ENCODE results near the gene SPAG7.

Gene SPAG7

DNA sequence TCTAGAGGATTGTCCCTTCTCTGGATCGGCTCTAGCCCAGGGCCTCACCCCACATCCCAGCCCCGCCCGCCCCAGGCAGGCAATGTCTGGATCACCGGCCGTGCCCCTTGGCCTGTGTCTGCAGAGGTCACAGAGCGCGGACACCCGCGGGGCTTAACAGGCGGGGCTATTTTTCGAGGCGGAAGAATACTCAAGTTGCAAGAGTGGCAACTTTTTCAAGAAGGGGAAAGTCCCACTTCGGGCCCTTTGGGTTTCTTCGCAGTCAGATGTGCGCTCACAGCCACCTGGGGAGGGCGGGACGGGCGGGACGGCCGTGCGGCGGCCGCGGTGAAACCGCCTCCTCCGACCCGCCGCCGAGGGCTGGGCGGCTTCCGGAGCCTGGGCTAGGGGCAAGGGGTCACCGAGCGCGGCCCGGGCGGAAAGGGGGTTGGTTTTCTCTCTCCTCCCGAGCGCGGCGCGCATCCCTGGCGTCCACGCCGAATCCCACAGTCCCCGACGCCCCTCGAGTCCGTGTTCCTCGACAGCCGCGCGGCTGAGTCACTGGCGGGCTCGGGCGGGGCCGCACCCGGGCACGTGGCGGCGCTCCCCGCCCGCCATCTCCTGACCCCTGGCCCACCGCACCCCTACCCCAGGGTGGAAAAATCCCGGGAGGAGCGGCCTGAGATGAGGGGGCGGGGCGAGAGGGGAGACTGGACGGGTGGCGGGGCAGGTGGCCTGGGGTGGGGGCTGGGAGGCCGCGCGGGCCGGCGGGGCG lies 18.1 kb downstream of the SPAG7 start (continued):
- TF ChIP-seq MYNN (tag by site-specific recombination; IDR thresholded peaks at IDR 0.05; ENCODE audit: borderline replicate concordance) (no peak), PRDM1 (tag by site-specific recombination; IDR thresholded peaks at IDR 0.05) (no peak), KLF7 (tag by site-specific recombination; IDR thresholded peaks at IDR 0.05; ENCODE audit: borderline replicate concordance) (peak; percentile 97; the same call in 1 of the 2 replicates), GLIS2 (tag by site-specific recombination; IDR thresholded peaks at IDR 0.05) (no peak), ZBTB7A (tag by site-specific recombination; IDR thresholded peaks at IDR 0.05; ENCODE audit: low read depth) (no peak), ZNF248 (tag by site-specific recombination; IDR thresholded peaks at IDR 0.05) (no peak), KLF10 (tag by site-specific recombination; IDR thresholded peaks at IDR 0.05) (peak; percentile 41; the same call in 1 of the 2 replicates), ZNF202 (tag by site-specific recombination; IDR thresholded peaks at IDR 0.05; ENCODE audit: borderline replicate concordance) (no peak), ZNF677 (tag by site-specific recombination; IDR thresholded peaks at IDR 0.05) (no peak), ZNF169 (tag by site-specific recombination; IDR thresholded peaks at IDR 0.05) (no peak), ZNF792 (tag by site-specific recombination; IDR thresholded peaks at IDR 0.05) (peak; percentile 46; the same call in 1 of the 2 replicates), HOXD13 (CRISPR knock-in tag; IDR thresholded peaks at IDR 0.05; ENCODE audit: borderline replicate concordance) (no peak), ZNF585B (tag by site-specific recombination; IDR thresholded peaks at IDR 0.05) (no peak), BCL6B (tag by site-specific recombination; IDR thresholded peaks at IDR 0.05) (peak; percentile 98), ZSCAN23 (tag by site-specific recombination; IDR thresholded peaks at IDR 0.05) (no peak), ZBTB17 (tag by site-specific recombination; IDR thresholded peaks at IDR 0.05) (no peak), ZNF514 (tag by site-specific recombination; IDR thresholded peaks at IDR 0.05) (no peak), ZFP37 (tag by site-specific recombination; IDR thresholded peaks at IDR 0.05) (no peak), OSR2 (tag by site-specific recombination; IDR thresholded peaks at IDR 0.05) (no peak), YY1 (tag by site-specific recombination; IDR thresholded peaks at IDR 0.05) (peak; percentile 45; the same call in 1 of the 2 replicates), ZNF561 (tag by site-specific recombination; IDR thresholded peaks at IDR 0.05; ENCODE audit: borderline replicate concordance) (no peak; the same call in 1 of the 2 replicates), SP7 (tag by site-specific recombination; IDR thresholded peaks at IDR 0.05) (peak; percentile 75; the same call in 1 of the 2 replicates), IKZF3 (tag by site-specific recombination; IDR thresholded peaks at IDR 0.05) (peak; percentile 84), ZNF121 (tag by site-specific recombination; IDR thresholded peaks at IDR 0.05) (no peak), ZBTB8A (tag by site-specific recombination; IDR thresholded peaks at IDR 0.05) (peak; percentile 72), ZNF138 (tag by site-specific recombination; IDR thresholded peaks at IDR 0.05; ENCODE audit: borderline replicate concordance) (no peak)
- TF ChIP-seq, protein P1, sequence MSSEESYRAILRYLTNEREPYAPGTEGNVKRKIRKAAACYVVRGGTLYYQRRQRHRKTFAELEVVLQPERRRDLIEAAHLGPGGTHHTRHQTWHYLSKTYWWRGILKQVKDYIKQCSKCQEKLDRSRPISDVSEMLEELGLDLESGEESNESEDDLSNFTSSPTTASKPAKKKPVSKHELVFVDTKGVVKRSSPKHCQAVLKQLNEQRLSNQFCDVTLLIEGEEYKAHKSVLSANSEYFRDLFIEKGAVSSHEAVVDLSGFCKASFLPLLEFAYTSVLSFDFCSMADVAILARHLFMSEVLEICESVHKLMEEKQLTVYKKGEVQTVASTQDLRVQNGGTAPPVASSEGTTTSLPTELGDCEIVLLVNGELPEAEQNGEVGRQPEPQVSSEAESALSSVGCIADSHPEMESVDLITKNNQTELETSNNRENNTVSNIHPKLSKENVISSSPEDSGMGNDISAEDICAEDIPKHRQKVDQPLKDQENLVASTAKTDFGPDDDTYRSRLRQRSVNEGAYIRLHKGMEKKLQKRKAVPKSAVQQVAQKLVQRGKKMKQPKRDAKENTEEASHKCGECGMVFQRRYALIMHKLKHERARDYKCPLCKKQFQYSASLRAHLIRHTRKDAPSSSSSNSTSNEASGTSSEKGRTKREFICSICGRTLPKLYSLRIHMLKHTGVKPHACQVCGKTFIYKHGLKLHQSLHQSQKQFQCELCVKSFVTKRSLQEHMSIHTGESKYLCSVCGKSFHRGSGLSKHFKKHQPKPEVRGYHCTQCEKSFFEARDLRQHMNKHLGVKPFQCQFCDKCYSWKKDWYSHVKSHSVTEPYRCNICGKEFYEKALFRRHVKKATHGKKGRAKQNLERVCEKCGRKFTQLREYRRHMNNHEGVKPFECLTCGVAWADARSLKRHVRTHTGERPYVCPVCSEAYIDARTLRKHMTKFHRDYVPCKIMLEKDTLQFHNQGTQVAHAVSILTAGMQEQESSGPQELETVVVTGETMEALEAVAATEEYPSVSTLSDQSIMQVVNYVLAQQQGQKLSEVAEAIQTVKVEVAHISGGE (tag by site-specific recombination; conservative IDR thresholded peaks at IDR 0.05; ENCODE audit: low read depth), result 0 out of 2 replicates have a peak, but pooled peaks have one; percentile 32
- TF ChIP-seq, protein P2, sequence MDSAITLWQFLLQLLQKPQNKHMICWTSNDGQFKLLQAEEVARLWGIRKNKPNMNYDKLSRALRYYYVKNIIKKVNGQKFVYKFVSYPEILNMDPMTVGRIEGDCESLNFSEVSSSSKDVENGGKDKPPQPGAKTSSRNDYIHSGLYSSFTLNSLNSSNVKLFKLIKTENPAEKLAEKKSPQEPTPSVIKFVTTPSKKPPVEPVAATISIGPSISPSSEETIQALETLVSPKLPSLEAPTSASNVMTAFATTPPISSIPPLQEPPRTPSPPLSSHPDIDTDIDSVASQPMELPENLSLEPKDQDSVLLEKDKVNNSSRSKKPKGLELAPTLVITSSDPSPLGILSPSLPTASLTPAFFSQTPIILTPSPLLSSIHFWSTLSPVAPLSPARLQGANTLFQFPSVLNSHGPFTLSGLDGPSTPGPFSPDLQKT (IDR thresholded peaks at IDR 0.05; ENCODE audit: borderline replicate concordance, low read depth, low read length), result no peak
- TF ChIP-seq, protein P3, sequence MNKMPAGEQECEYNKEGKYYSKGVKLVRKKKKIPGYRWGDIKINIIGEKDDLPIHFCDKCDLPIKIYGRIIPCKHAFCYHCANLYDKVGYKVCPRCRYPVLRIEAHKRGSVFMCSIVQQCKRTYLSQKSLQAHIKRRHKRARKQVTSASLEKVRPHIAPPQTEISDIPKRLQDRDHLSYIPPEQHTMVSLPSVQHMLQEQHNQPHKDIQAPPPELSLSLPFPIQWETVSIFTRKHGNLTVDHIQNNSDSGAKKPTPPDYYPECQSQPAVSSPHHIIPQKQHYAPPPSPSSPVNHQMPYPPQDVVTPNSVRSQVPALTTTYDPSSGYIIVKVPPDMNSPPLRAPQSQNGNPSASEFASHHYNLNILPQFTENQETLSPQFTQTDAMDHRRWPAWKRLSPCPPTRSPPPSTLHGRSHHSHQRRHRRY (tag by site-specific recombination; IDR thresholded peaks at IDR 0.05), result no peak
- TF ChIP-seq, protein P4, sequence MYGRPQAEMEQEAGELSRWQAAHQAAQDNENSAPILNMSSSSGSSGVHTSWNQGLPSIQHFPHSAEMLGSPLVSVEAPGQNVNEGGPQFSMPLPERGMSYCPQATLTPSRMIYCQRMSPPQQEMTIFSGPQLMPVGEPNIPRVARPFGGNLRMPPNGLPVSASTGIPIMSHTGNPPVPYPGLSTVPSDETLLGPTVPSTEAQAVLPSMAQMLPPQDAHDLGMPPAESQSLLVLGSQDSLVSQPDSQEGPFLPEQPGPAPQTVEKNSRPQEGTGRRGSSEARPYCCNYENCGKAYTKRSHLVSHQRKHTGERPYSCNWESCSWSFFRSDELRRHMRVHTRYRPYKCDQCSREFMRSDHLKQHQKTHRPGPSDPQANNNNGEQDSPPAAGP (tag by site-specific recombination; IDR thresholded peaks at IDR 0.05), result peak; percentile 98
- TF ChIP-seq, protein P5, sequence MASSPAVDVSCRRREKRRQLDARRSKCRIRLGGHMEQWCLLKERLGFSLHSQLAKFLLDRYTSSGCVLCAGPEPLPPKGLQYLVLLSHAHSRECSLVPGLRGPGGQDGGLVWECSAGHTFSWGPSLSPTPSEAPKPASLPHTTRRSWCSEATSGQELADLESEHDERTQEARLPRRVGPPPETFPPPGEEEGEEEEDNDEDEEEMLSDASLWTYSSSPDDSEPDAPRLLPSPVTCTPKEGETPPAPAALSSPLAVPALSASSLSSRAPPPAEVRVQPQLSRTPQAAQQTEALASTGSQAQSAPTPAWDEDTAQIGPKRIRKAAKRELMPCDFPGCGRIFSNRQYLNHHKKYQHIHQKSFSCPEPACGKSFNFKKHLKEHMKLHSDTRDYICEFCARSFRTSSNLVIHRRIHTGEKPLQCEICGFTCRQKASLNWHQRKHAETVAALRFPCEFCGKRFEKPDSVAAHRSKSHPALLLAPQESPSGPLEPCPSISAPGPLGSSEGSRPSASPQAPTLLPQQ (tag by site-specific recombination; IDR thresholded peaks at IDR 0.05), result peak; percentile 37; the same call in 1 of the 2 replicates
